Measurements from ENCODE around the gene ALG12.

- TF ChIP-seq CTCF (IDR thresholded peaks at IDR 0.05) (no peak), EZH2 (IDR thresholded peaks at IDR 0.05; ENCODE audit: borderline replicate concordance, insufficient read depth, low read depth, low read length, poor library complexity, severe bottlenecking) (no peak)
These were observed 35.0 kb downstream of the ALG12 start for GRCh38 chr22:49883294-49883640.

All from B cell (primary cell).